NCI-H748 treated with DMSO at 0.1 percent for 48 hours (cell line): ENCODE measurements around the gene DLG5.

Source experiments
- DNase-seq: peaks from one replicate; lab custom pipeline; 2025; lab: John Stamatoyannopoulos, UW

Gene DLG5

DNA sequence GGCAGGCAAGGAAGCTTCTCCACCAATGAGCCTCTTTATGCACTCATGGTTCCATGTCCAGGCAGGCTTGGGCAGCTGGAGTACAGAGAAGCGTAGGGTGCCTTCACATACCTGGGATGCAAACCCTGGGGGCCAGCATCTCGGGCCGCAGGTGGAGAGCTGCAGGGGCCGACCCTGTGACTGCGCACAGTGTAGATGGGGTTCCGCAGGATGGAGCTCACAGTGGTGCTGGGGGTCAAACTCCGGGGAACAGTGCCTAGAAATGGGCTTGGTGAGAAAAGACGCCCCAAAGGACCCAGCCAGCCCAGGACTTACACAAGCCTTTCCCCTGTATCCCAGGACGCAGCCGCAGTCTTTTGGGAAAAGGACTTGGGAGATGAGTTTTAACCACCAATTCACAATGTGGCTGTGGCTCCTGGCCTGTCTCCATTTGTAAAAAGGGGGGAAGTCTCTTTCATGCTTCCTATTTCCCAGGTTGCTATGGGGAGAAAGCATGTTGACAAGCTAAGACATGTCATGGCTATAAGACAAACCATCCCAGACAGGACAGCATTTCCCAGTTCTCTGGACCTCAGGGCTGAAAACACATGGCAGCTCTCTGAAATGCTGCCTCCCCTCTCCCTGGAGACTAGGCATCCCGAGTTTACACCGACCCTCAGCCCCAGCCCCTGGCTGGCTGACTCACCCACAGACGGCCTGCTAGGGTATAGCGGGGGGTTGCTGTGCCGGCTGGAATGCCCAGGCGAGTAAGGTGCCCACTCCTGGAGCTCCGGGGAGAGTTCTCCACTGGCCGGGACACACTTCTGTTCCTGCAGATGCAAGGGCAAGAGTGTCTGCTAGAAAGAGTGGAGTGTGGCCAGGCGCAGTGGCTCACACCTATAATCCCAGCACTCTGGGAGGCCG lies 107.1 kb downstream of the DLG5 start:
- no peak for DNase-seq

DNA sequence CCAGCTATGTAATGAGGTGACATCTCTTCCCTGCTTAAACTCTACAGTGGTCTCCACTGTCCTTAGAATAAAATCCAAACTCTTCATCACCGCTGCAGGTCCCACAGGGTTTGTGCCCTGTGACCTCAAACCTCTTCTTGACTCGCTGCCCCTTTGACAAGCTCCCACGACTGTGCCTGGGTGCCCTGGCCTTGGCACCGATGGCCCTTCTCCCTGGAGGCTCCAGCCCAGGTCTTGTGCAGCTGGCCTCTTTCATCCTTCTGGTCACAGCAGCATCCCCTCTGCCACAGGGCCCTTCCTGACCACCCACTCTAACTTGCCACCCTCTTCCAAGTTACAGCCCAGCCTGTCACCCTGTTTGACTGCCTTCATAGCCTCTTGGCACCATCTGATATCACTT lies 108.2 kb downstream of the DLG5 start:
- DNase-seq: no peak

DNA sequence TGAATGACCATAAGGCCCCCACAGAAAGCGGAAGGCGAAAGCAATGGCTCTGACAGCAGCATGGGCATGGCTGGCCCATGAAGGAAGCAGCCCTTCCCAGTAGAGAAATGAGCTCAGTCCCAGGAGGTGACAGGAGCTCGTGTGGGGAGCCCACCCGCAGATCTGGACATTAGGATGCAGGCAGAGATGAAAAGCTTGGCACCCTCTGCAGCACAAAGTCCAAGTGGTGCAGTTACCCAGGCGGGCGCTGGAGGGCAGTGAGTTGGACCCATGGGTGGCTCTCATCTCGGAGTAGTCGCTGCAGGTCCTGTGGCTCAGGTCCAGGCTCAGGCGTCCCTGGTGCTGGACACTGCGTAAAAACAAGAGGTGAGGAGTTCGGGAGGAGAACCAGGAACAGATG lies 109.0 kb downstream of the DLG5 start:
- DNase-seq: no peak

DNA sequence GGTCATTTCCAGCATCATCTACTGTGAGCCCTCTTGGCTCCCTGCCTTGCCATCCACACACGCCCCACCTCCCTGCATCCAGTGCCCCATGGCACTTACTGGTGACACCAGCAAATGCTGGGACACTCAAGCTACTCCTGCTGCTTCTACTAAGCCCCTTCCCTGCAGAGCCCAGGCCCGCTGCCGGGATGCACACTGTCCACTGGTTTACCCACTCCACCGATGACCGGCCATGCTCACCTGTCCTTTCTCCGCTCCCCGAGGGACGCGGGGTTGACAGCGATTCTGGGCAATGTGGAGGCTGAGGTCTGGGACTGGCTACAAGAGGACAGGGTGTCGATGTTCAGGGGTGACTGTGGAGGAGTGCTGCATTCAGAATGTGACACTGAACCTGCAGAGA lies 110.2 kb downstream of the DLG5 start:
- no peak for DNase-seq

DNA sequence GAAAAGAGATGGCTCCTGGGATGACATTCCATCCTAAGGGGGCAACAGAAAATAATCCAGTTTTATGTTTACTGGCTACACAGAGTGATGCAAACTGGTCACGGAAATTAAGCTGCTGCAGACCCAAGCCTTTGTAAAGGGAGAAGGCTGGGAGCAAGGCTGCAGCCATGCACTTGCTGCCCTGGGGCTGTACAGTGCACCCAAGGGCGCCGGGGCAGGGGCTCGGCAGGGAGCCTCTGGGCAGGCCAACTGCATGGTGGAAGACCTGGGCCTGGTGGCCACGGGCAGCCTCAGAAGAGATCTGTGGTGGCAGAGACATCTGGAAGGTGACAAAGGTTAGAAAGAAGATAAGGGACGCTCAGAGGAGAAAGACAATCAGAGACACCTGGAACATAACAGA lies 113.8 kb downstream of the DLG5 start:
- DNase-seq: no peak

DNA sequence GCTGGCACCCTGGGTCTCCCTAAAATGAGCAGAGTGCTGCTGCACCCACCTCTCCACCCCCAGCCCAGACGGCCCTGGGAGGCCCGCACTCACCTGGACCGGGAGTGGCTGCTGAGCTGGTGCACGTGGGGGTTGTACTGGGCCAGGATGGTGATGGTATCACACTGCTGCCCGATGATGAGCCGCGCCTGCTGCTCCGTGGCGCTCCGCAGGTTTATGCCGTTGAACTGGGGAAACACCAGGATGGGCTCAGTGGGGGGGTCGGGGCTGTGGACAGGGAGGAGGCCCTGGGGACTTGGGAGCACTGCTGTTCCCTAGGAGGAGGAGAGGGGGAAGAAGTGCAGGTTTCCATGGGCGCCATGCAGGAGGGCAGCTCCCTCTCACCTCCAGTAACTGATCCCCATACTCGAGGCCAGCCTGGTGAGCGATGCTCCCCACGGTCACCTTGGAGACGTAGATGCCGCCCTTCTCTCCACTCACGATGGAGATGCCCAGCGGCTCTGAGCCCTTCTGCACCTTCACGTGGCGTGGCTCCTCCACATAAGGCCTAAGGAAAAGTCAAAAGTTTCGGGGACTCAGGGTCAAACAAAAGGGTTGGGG lies 114.6 kb downstream of the DLG5 start:
- DNase-seq: no peak

DNA sequence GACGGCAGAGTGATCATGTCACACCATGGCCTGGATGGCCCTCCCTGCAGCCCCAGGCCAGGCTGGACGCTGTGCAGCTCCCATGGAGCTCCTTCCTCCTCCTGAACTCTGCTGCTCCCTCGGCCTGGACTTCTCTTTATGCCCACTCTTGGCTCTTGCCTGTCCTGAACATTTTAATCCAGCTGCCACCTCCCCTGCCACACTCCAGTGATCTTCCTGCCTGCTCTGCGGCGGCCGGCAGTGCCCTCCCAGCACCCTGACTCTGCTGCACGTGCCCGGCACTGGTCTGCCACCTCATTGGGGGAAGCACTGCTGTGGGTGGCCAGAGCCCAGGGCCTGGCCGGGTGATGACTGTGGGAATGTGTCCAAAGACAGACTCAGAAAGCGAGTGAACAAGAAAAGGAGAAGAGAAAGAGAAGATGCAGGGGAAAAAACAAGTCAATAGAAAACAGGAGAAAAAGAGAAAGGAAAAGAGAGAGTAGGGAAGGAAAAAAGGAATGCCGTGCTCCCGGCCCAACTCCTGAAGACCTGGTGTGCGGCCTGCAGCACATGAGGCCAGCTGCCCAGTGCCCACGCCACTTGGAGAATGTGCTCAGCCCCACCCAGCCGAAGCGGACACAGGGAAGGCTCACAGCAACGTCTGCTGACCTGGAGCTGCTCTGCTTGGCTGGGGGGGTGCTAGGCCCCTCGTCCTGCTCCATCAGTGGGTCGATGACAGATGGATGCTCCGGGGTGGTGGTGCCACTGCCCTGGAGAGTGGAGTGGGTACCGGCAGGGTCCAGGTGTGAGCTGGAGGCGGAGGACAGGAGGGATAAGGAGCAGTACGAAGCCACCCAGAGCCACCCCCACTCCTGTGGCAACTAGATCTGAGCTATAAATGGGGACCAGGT lies 115.9 kb downstream of the DLG5 start:
- DNase-seq: no peak

DNA sequence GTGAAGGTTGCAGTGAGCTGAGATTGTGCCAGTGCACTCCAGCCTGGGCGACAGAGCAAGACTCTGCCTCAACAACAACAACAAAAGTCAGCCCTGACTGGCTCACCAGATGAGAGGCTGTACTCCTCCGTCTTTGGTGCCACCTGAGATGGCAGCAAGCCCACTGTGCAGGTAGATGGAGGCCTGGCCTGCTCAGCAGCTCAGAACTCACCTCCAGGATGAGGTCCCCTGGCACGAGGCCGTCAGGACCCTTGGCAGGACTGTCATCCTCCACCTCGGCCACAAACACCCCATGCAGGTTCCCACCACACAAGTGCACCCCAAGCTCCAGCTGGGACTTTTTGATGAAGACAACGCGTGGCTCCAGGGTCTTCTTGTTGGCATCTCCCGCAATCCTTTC lies 117.2 kb downstream of the DLG5 start:
- no peak for DNase-seq

DNA sequence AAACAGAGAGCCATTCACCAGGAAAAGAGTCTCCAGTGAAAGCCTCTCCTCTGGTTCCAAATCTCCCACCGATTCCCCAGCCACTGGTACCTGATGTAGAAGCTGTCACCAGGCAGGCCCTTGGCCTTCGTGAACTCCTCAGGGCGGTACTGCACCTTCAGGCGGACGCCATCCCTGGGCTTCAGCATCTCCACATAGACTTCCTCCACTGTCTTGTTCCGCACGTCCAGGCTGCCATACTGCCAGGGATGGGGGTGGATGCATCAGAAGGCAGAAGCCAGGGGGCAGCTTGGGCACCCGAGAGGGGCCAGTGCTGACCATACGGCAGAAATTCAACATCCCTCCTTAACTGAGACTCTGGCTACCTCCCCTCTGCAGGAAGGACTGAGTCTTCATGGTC lies 118.8 kb downstream of the DLG5 start:
- DNase-seq: no peak

DNA sequence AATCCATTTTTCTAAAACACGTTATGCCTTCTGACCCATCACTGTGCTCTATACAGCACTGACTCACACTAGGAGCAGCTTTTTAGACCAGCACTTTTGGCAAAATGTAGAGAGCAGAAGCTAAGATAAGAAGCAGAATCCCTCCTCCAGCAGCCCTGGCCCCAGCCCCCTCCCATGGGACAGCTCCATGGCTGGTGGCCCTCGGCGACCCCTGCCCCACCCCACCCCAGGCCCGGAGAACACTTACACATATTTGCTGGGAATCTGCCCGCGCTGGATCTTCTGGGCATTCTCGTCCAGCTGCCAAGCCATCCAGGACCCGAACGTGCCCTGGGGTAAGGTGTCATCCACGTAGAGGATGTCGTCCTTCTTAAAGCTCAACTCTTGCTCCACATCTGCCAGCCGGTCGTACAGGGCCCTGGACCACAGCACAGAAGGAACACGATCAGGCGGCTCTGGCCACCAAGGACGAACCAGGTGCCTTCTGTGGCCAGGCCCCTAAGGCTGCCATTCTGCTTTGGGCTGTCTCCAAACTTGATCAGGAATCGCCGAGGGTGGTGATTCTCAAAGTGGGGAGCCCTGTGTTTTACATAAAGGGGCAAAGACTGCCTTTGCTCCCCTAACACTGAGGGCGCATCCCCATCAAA lies 119.9 kb downstream of the DLG5 start:
- DNase-seq: no peak

DNA sequence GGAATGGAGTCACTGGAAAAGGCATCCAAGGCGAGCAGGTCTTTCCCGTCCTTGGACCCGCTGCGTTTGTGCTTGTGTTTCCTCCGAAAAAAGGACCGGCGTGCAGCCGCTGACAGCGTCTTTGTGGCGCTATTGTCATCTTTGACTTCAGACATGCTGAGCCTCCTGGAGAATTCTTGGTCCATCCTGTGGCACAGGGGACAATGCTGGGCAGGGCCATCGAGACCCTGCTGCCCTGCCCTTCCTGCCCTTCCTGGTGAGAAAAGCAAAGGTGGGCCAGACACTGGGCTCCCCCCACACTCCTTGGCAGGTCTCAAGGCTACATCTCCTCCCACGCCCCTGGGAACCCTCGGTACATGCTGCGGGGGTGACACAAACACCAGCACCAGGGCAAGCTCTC lies 120.9 kb downstream of the DLG5 start:
- no peak for DNase-seq

DNA sequence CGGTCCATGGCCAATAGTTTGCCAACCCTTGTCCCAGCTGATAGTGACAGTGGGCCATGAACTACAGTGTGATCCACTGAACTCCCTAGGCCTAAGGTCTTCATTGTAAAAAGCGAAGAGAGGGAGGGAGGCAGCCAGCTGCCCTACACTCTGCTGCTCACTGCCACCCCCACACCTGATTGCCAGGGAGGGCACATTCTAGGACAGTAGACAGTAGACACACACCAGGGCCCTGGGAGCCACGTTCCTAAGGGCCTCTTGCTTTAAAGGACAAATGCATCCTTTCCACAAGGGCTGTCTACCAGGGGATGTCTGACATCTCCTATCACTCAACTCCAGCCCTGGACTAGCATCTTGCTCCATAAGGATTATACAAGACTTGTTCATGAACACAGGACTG lies 122.2 kb downstream of the DLG5 start:
- DNase-seq: no peak

DNA sequence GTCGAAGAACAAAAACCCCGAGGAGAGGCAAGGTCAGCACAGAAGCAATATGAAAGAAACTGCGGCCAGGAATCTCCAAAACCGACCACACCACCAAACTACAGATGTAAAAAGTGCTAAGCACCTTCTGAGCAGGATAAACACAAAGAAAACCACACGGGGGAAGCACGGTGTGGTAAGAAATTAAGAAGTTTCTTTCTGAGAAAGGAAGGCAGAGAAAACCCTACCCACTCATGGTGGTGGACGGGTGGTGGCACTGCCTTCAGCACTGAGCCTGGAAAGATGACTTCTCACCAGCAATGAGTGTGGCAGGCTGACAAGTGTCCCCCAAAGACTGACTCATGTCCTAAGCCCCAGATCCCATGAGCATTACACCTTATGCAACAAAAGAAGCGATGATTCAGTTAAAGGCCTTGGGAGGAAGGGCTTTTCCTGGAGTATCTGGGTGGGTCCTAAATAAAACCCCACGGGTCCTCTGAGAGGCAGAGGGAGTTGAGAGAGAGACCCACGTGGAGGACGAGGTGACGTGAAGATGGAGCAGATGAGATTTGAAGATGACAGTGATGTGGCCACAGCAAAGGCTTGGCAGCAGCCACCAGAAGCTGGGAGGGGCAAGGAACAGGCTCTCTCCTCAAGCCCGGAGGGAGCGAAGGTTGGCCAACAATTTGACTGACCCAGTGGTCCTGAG lies 124.9 kb downstream of the DLG5 start:
- no peak for DNase-seq

DNA sequence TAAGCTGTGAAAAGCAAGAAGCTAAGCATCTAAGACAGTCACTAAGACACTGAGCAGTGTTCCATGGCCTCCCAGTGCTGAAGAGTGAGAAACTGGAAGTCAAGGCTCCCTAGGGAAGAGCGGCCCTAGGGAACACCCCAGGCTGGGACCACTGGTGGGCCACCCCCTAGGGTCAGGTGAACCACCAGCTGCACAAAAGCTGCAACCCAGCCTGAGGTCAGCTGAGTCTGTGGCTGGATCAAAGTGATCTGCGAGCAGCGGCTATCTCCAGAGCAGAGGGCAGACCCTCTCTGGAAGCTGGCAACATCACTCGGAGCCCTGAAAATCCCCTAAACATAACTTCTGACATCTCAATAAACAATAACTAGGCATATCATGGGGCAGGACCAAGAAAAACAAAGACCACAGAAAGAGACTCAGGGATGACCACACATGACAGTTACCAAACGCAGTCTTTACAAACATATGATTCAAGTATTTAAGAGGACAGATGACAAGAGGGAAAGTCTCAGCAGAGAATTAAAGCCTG lies 125.8 kb downstream of the DLG5 start:
- no peak for DNase-seq

DNA sequence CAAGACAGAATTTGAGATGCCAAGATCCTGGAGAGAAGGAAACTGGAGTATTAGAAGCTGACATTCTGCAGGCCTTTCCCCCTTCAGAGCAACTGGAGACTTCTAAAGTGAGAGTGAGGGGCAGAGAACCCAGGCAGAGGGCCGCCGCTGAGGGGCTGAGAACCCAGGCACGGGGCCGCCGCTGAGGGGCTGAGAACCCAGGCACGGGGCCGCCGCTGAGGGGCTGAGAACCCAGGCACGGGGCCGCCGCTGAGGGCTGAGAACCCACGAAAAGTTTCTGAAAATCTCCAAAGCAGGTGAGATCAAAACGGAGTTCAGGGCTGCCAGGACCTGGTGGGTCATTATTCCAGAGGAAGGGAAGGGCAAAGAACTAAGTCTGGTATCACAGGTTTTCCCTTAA lies 126.2 kb downstream of the DLG5 start:
- no peak for DNase-seq

DNA sequence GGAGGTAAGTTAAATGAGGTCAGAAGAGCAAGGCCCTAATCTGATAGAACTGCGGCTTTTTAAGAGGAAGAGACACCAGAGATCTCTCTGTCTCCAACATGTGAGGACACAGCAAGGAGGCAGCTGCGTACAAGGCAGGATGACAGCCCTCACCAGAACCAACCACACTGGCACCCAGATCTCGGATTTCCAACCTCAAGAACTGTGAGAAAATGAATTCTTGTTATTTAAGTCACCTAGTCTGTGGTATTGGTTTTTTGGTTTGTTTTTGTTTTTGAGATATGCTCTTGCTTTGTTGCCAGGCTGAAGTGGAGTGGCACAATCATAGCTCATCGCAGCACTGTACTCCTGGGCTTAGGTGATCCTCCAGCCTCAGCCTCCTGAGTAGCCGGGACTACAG lies 127.2 kb downstream of the DLG5 start:
- no peak for DNase-seq

DNA sequence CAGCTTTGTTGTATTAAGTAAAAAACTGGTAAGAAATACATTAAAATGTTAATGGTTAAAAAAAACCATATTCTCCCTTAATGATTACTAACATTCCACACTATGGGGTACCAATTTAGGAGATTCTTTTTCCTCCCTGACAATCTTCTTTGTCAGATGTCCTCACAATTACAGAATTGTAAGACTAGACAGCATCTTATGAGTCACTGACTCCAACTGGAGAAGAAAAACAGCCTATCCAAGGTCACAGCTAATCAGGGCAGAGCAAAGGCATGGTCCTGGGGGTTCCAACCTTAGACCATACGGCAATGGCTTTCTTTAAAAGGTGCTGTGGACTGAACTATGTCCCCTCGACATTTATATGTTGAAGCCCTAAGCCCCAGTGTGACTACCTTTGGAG lies 127.6 kb downstream of the DLG5 start:
- DNase-seq: no peak

DNA sequence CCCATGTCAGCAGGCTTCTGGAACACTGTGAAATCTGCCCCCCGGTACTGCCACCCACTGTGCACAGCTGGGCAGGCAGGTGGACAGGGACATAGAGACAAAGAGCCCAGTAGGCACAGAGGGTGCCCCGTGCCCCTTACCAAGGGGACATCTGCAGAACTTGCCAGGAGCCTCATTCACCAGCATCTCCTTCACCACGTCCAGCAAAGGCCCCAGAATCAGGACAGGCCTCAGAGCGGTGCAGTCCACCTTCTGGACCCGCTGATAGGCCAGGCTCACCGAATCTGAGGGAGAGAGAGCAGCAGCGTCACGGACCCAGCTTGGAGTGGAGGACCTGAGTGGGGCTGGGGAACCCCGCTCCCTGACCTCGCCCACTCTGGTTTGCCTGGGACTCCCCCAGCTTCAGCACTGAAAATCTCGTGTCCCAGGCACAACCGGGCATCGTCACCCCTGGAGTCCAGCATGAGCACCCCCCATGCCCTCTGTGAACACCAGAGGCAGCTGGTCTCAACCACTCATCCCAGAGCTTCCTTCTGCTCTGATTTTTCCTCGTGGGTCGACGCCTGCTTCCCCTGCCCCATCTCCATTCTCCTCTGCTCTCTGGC lies 130.1 kb downstream of the DLG5 start:
- no peak for DNase-seq

DNA sequence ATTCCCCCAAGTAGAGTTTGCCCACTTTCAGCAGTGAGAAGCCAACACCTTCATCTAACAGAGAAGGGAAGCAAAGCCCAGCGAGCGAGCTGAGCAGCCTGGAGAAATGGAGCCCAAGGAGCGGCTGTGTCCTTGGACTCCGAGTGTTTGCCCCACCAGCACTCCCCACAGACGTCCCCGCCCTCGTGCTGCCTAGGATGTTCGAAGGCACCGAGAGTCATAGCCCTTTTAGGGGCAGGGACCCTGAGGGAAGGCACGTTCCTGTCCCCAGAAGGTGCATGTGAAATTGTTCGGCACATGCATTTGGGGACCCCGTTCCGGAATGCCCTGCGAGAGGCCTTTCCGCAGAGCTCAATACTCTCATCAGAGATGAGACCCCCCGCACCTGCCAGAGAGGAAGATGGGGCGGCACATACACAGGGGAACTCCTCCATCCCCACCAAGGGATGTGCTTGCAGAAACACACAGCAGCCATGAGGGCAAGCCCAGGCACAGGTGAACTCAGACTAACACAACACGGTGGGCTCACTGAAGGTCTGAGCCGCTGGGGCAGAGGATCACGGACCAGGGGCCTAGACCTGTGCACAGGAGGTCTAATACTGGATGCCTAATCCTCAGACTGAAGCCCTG lies 131.0 kb downstream of the DLG5 start:
- DNase-seq: no peak
